ENCODE data around the gene ACOT11.

GRCh38 chr1:54640361-54640760 is 92.3 kb downstream of the ACOT11 start:
- TF ChIP-seq CTCF (IDR thresholded peaks at IDR 0.05) (no peak), RFX5 (IDR thresholded peaks at IDR 0.05; ENCODE audit: low read length) (no peak), SMC3 (IDR thresholded peaks at IDR 0.05; ENCODE audit: low read depth, low read length) (no peak), SIN3A (IDR thresholded peaks at IDR 0.05; ENCODE audit: borderline replicate concordance, low read depth, low read length) (no peak), POLR2AphosphoS5 (IDR thresholded peaks at IDR 0.05; ENCODE audit: low read depth, low read length) (no peak), EP300 (IDR thresholded peaks at IDR 0.05; ENCODE audit: borderline replicate concordance in 1 of 2, low read depth in 1 of 2, low read length in 1 of 2) (no peak), EZH2phosphoT487 (IDR thresholded peaks at IDR 0.05; ENCODE audit: borderline replicate concordance, low read depth) (no peak), FOXM1 (IDR thresholded peaks at IDR 0.05; ENCODE audit: low read depth) (no peak)
- TF ChIP-seq, protein P1, sequence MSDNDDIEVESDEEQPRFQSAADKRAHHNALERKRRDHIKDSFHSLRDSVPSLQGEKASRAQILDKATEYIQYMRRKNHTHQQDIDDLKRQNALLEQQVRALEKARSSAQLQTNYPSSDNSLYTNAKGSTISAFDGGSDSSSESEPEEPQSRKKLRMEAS (IDR thresholded peaks at IDR 0.05; ENCODE audit: low read depth) = no peak
- TF ChIP-seq, protein P2, sequence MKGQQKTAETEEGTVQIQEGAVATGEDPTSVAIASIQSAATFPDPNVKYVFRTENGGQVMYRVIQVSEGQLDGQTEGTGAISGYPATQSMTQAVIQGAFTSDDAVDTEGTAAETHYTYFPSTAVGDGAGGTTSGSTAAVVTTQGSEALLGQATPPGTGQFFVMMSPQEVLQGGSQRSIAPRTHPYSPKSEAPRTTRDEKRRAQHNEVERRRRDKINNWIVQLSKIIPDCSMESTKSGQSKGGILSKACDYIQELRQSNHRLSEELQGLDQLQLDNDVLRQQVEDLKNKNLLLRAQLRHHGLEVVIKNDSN (IDR thresholded peaks at IDR 0.05; ENCODE audit: borderline replicate concordance, low read depth) = no peak
